ENCODE measurements around the gene CFAP99. TPM values are rescaled to one million over a fixed set of nuclear protein-coding genes. Genes with fewer than 3 reads are reported as not detected.
A peak's percentile ranks its signal among the peaks of the same experiment; 100 is the strongest.

The CFAP99 gene
- total RNA-seq, 1 donor from 2014 or later, result not detected

GRCh38 chr4:2415213-2415612 is 3.5 kb upstream of the CFAP99 start:
- Mint-ChIP-seq H3K27me3 (ENCODE audit: low read depth) (peaks cover 88% of the 10 kb centered on the region), H3K4me1 (peaks cover 17% of the 10 kb centered on the region), H3K4me3 (no peak overlapping the region), H3K9me3 (no peaks in the 10 kb centered on the region), H3K36me3 (ENCODE audit: low read depth) (no peaks in the 10 kb centered on the region), H3K27ac (ENCODE audit: unreplicated experiment) (no peak overlapping the region)
- no peak for DNase-seq (ENCODE audit: low read depth, low spot score)
- TF ChIP-seq CTCF (conservative IDR thresholded peaks at IDR 0.05), result no peak

GRCh38 chr4:2415881-2416563 is 2.7 kb upstream of the CFAP99 start:
- no peaks in the 10 kb centered on the region for H3K36me3 Mint-ChIP-seq (ENCODE audit: low read depth)
- no peak for TF ChIP-seq CTCF (conservative IDR thresholded peaks at IDR 0.05)
- H3K4me3 Mint-ChIP-seq, result peak overlapping the region; percentile 69
- DNase-seq (ENCODE audit: low read depth, low spot score), result no peak
- H3K4me1 Mint-ChIP-seq, result peaks cover 17% of the 10 kb centered on the region
- peaks cover 91% of the 10 kb centered on the region for H3K27me3 Mint-ChIP-seq (ENCODE audit: low read depth)
- H3K27ac Mint-ChIP-seq (ENCODE audit: unreplicated experiment), result no peak overlapping the region
- H3K9me3 Mint-ChIP-seq, result no peaks in the 10 kb centered on the region

- Mint-ChIP-seq H3K4me3 (peak overlapping the region; percentile 69), H3K4me1 (peaks cover 17% of the 10 kb centered on the region)
Observed at GRCh38 chr4:2416564-2417225, 2.1 kb upstream of the CFAP99 start.

GRCh38 chr4:2417226-2417764 is 1.5 kb upstream of the CFAP99 start:
- Mint-ChIP-seq H3K4me3 (peak overlapping the region; percentile 75), H3K27ac (ENCODE audit: unreplicated experiment) (no peak overlapping the region), H3K27me3 (ENCODE audit: low read depth) (peaks cover 91% of the 10 kb centered on the region), H3K4me1 (peaks cover 16% of the 10 kb centered on the region), H3K36me3 (ENCODE audit: low read depth) (no peaks in the 10 kb centered on the region), H3K9me3 (no peaks in the 10 kb centered on the region)
- TF ChIP-seq CTCF (conservative IDR thresholded peaks at IDR 0.05), result no peak
- DNase-seq (ENCODE audit: low read depth, low spot score), result no peak

More at GRCh38 chr4:2416564-2417225, 2.1 kb upstream of the CFAP99 start:
- peaks cover 91% of the 10 kb centered on the region for H3K27me3 Mint-ChIP-seq (ENCODE audit: low read depth)
- H3K36me3 Mint-ChIP-seq (ENCODE audit: low read depth), result no peaks in the 10 kb centered on the region
- no peak for TF ChIP-seq CTCF (conservative IDR thresholded peaks at IDR 0.05)
- DNase-seq (ENCODE audit: low read depth, low spot score), result no peak
- H3K27ac Mint-ChIP-seq (ENCODE audit: unreplicated experiment), result no peak overlapping the region
- no peaks in the 10 kb centered on the region for H3K9me3 Mint-ChIP-seq

GRCh38 chr4:2417765-2418649 is 748 bp upstream of the CFAP99 start, which contains the start of gene ZFYVE28:
TSS of gene ZFYVE28 (minus strand) at chr4:2418645. CDS start at chr4:2418323, 322 bp downstream.
- peak within 1 kb of the TSS; percentile 32 for H3K27ac Mint-ChIP-seq (ENCODE audit: unreplicated experiment)
- no peak for DNase-seq (ENCODE audit: low read depth, low spot score)
- no peaks in the 10 kb centered on the region for H3K9me3 Mint-ChIP-seq
- H3K36me3 Mint-ChIP-seq (ENCODE audit: low read depth), result no peaks in the 10 kb centered on the region
- H3K4me1 Mint-ChIP-seq, result peaks cover 9% of the 10 kb centered on the region
- H3K4me3 Mint-ChIP-seq, result peak within 1 kb of the TSS; percentile 75
- TF ChIP-seq CTCF (conservative IDR thresholded peaks at IDR 0.05), result no peak
- peaks cover 91% of the 10 kb centered on the region for H3K27me3 Mint-ChIP-seq (ENCODE audit: low read depth)
